HG02571 (cell line): ENCODE measurements around the gene TSC1.
"Not testable (repeated sequence)": the region's sequence is repeated elsewhere in the genome, so short reads cannot be mapped to it uniquely, and the experiment has no call there.

Experiments used
- ATAC-seq: cut with Tn5 transposase; IDR thresholded peaks from one replicate; pipeline ENCODE4 v1.9.1; 2021; ENCODE audit warnings: mild to moderate bottlenecking, moderate library complexity; ENCODE audit not compliant: unreplicated experiment

Gene TSC1

GRCh38 chr9:132978112-132978450 is 33.7 kb upstream of the TSC1 start:
- ATAC-seq, result no peak

- ATAC-seq, result no peak
Measured at GRCh38 chr9:132976571-132976970, 32.2 kb upstream of the TSC1 start.

- ATAC-seq, result no peak
Measured at GRCh38 chr9:132975961-132976360, 31.5 kb upstream of the TSC1 start.

GRCh38 chr9:132973713-132974112 is 29.3 kb upstream of the TSC1 start:
- ATAC-seq, result no peak

GRCh38 chr9:132973166-132973565 is 28.8 kb upstream of the TSC1 start:
- no peak for ATAC-seq

- no peak for ATAC-seq
Measured at GRCh38 chr9:132970324-132971062, 26.1 kb upstream of the TSC1 start.

GRCh38 chr9:132969783-132970182 is 25.4 kb upstream of the TSC1 start:
- ATAC-seq, result no peak

- ATAC-seq, result not testable (repeated sequence)
Measured at GRCh38 chr9:132967908-132968307, 23.5 kb upstream of the TSC1 start.

- no peak for ATAC-seq
Measured at GRCh38 chr9:132965478-132965877, 21.1 kb upstream of the TSC1 start.

- no peak for ATAC-seq
Measured at GRCh38 chr9:132961002-132961401, 16.6 kb upstream of the TSC1 start.

- no peak for ATAC-seq
Measured at GRCh38 chr9:132957805-132958204, 13.4 kb upstream of the TSC1 start.

- ATAC-seq, result no peak
Measured at GRCh38 chr9:132955768-132956167, 11.4 kb upstream of the TSC1 start.

- ATAC-seq, result no peak
Measured at GRCh38 chr9:132955123-132955522, 10.7 kb upstream of the TSC1 start.

- no peak for ATAC-seq
Measured at GRCh38 chr9:132949709-132950108, 5.3 kb upstream of the TSC1 start.

- ATAC-seq, result no peak
Measured at GRCh38 chr9:132948482-132949050, 4.2 kb upstream of the TSC1 start.

- ATAC-seq, result no peak
Measured at GRCh38 chr9:132947756-132948155, 3.3 kb upstream of the TSC1 start.

GRCh38 chr9:132946631-132947295 is 2.3 kb upstream of the TSC1 start:
- no peak for ATAC-seq

- ATAC-seq, result no peak
Measured at GRCh38 chr9:132946211-132946610, 1.8 kb upstream of the TSC1 start.

GRCh38 chr9:132945186-132946130 is 1.0 kb upstream of the TSC1 start:
- no peak for ATAC-seq

GRCh38 chr9:132943651-132944293 is 644 bp downstream of the TSC1 start:
- peak; percentile 5 for ATAC-seq
